EL (cell line): Measurements from ENCODE around the gene ABLIM3.
"Not testable (repeated sequence)": the region's sequence is repeated elsewhere in the genome, so short reads cannot be mapped to it uniquely, and the experiment has no call there.

Experiments used
- DNase-seq: peaks from one replicate; pipeline ENCODE4 v3.0.0-alpha.2; 2016

ABLIM3 gene

GRCh38 chr5:149160291-149160787, 19.0 kb downstream of the ABLIM3 start:
- no peak for DNase-seq

GRCh38 chr5:149161026-149161687, 19.9 kb downstream of the ABLIM3 start:
- DNase-seq, result no peak

GRCh38 chr5:149161850-149162249, 20.6 kb downstream of the ABLIM3 start:
- DNase-seq, result no peak

GRCh38 chr5:149162401-149163084, 21.2 kb downstream of the ABLIM3 start:
- peak; percentile 31 for DNase-seq

GRCh38 chr5:149164731-149165130, 23.4 kb downstream of the ABLIM3 start:
- no peak for DNase-seq

- peak; percentile 59 for DNase-seq
Observed at GRCh38 chr5:149166128-149166527, 24.8 kb downstream of the ABLIM3 start.

- no peak for DNase-seq
Observed at GRCh38 chr5:149166591-149167100, 25.4 kb downstream of the ABLIM3 start.

GRCh38 chr5:149168276-149168906, 27.1 kb downstream of the ABLIM3 start:
- no peak for DNase-seq

GRCh38 chr5:149170299-149170698, 29.0 kb downstream of the ABLIM3 start:
- DNase-seq, result peak; percentile 20

- peak; percentile 95 for DNase-seq
Observed at GRCh38 chr5:149172261-149172660, 31.0 kb downstream of the ABLIM3 start.

GRCh38 chr5:149172709-149173505, 31.6 kb downstream of the ABLIM3 start:
- DNase-seq, result peak; percentile 62

- DNase-seq, result peak; percentile 36
Observed at GRCh38 chr5:149174847-149175234, 33.5 kb downstream of the ABLIM3 start.

GRCh38 chr5:149175346-149176105, 34.2 kb downstream of the ABLIM3 start:
- DNase-seq, result no peak

- no peak for DNase-seq
Observed at GRCh38 chr5:149177339-149177843, 36.1 kb downstream of the ABLIM3 start.

GRCh38 chr5:149177911-149178565, 36.7 kb downstream of the ABLIM3 start:
- DNase-seq, result no peak

GRCh38 chr5:149181732-149182131, 40.4 kb downstream of the ABLIM3 start:
- no peak for DNase-seq

GRCh38 chr5:149182241-149182640, 40.9 kb downstream of the ABLIM3 start:
- no peak for DNase-seq

- DNase-seq, result no peak
Observed at GRCh38 chr5:149185067-149185466, 43.8 kb downstream of the ABLIM3 start.

- no peak for DNase-seq
Observed at GRCh38 chr5:149186506-149186905, 45.2 kb downstream of the ABLIM3 start.

- not testable (repeated sequence) for DNase-seq
Observed at GRCh38 chr5:149187617-149188016, 46.3 kb downstream of the ABLIM3 start.

GRCh38 chr5:149188383-149188782, 47.1 kb downstream of the ABLIM3 start:
- no peak for DNase-seq
